HEK293 (cell line): Measurements from ENCODE around the gene VAMP5.

ENCODE experiments used
- CTCF ChIA-PET: fragments of 350-600 bp; formaldehyde crosslinking; extraction: SDS; loops from one replicate; lab custom pipeline; 2021; ENCODE audit warnings: antibody characterized with exemption; lab: Yijun Ruan, JAX
- POLR2A ChIA-PET: fragments of 300-600 bp; formaldehyde crosslinking; extraction: SDS; loops from one replicate; lab custom pipeline; 2020; ENCODE audit warnings: antibody characterized with exemption, inconsistent platforms; lab: Yijun Ruan, JAX
- H3K27ac ChIP-seq: fragments of 200-500 bp; sonication (Bioruptor generic); 2 replicates; pipeline ENCODE4 v1.5.1; 2014; ENCODE audit warnings: low read depth, low read length, control low read depth, inconsistent platforms; ENCODE audit errors: extremely low read depth
- H3K36me3 ChIP-seq, 2 experiments: fragments of 200-500 bp in 1 of 2; sonication (Bioruptor generic) in 1 of 2; 1 replicate in 1 of 2; 2 replicates in 1 of 2; pipeline ENCODE4 v1.5.1; 2014 to 2017; ENCODE audit warnings: inconsistent platforms in 2 of 2, low read length in 2 of 2; ENCODE audit not compliant: control insufficient read depth in 2 of 2, insufficient read depth in 1 of 2
- H3K4me1 ChIP-seq: fragments of 200-500 bp; sonication (Bioruptor generic); 2 replicates; pipeline ENCODE4 v1.5.1; 2014; ENCODE audit warnings: mild to moderate bottlenecking, low read length, inconsistent platforms; ENCODE audit not compliant: control insufficient read depth, insufficient read depth
- H3K4me3 ChIP-seq: 2 replicates; pipeline ENCODE4 v1.5.1; 2011; ENCODE audit warnings: low read depth, mild to moderate bottlenecking, control low read depth, low read length, moderate library complexity
- H3K9me3 ChIP-seq: fragments of 200-500 bp; sonication (Bioruptor generic); 2 replicates; pipeline ENCODE4 v1.5.1; 2014; ENCODE audit warnings: low read depth, low read length, inconsistent platforms; ENCODE audit not compliant: control insufficient read depth, insufficient read depth
- IKZF3 ChIP-seq: fragments of 450-650 bp; IDR thresholded peaks from 2 replicates; pipeline ENCODE4 v1.5.0; 2018; ENCODE audit warnings: missing biosample characterization, mild to moderate bottlenecking, missing genetic modification characterization, moderate library complexity
- YY1 ChIP-seq: fragments of 450-650 bp; formaldehyde crosslinking; IDR thresholded peaks from 2 replicates; pipeline ENCODE4 v1.5.1; 2018; ENCODE audit warnings: missing biosample characterization, missing genetic modification characterization
- ZFP41 ChIP-seq: fragments of 450-650 bp; formaldehyde crosslinking; IDR thresholded peaks from 2 replicates; pipeline ENCODE4 v1.5.1; 2016; ENCODE audit warnings: missing biosample characterization, missing genetic modification characterization, borderline replicate concordance
- ZNF155 ChIP-seq: fragments of 450-650 bp; formaldehyde crosslinking; IDR thresholded peaks from 2 replicates; pipeline ENCODE4 v1.5.1; 2016; ENCODE audit warnings: missing biosample characterization, missing genetic modification characterization
- ZNF174 ChIP-seq: fragments of 450-650 bp; formaldehyde crosslinking; IDR thresholded peaks from 2 replicates; pipeline ENCODE4 v1.5.0; 2017; ENCODE audit warnings: missing biosample characterization, mild to moderate bottlenecking, missing genetic modification characterization
- ZNF354C ChIP-seq: fragments of 450-650 bp; formaldehyde crosslinking; IDR thresholded peaks from 2 replicates; pipeline ENCODE4 v1.5.1; 2016; ENCODE audit warnings: missing biosample characterization, missing genetic modification characterization, low read depth, borderline replicate concordance
- ZNF426 ChIP-seq: fragments of 450-650 bp; formaldehyde crosslinking; IDR thresholded peaks from 2 replicates; pipeline ENCODE4 v1.5.1; 2017; ENCODE audit warnings: missing biosample characterization, missing genetic modification characterization, mild to moderate bottlenecking, inconsistent platforms, moderate library complexity
- TF ChIP-seq, protein P1 (sequence below): fragments of 450-650 bp; formaldehyde crosslinking; IDR thresholded peaks from 2 replicates; pipeline ENCODE4 v1.5.1; 2017; ENCODE audit warnings: missing biosample characterization, missing genetic modification characterization
- TF ChIP-seq, protein P2 (sequence below): fragments of 450-650 bp; formaldehyde crosslinking; conservative IDR thresholded peaks from 2 replicates; pipeline ENCODE4 v1.5.1; 2016; ENCODE audit warnings: low read depth, missing biosample characterization, missing genetic modification characterization
- TF ChIP-seq, protein P3 (sequence below): fragments of 450-650 bp; formaldehyde crosslinking; IDR thresholded peaks from 2 replicates; pipeline ENCODE4 v1.5.1; 2016; ENCODE audit warnings: missing biosample characterization, missing genetic modification characterization

VAMP5 gene

DNA sequence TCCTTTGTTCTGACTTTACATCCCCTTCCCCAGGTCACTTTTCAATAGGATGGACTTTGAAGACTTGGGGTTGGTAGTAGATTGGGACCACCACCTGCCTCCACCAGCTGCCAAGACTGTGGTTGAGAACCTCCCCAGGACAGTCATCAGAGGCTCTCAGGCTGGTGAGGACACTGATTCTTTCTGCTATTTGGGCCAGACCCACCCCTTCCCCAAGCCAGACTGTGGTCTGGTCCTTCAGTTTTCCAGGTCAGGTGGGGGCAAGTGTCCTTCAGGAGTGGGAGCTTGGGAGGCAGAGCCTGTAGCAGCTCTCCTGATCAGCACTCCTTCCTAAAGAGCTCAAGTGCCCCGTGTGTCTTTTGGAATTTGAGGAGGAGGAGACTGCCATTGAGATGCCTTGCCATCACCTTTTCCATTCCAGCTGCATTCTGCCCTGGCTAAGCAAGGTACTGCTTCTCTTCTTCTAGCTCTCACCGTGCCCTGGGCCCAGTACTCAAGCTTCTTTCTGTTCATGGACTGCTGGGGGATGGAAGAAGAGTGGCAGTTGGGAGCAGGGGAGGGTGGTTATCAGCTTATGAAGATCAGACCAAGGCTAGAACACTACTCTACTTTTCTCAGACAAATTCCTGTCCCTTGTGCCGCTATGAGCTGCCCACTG is 12.4 kb downstream of the VAMP5 start (continued):
- TF ChIP-seq, protein P1, sequence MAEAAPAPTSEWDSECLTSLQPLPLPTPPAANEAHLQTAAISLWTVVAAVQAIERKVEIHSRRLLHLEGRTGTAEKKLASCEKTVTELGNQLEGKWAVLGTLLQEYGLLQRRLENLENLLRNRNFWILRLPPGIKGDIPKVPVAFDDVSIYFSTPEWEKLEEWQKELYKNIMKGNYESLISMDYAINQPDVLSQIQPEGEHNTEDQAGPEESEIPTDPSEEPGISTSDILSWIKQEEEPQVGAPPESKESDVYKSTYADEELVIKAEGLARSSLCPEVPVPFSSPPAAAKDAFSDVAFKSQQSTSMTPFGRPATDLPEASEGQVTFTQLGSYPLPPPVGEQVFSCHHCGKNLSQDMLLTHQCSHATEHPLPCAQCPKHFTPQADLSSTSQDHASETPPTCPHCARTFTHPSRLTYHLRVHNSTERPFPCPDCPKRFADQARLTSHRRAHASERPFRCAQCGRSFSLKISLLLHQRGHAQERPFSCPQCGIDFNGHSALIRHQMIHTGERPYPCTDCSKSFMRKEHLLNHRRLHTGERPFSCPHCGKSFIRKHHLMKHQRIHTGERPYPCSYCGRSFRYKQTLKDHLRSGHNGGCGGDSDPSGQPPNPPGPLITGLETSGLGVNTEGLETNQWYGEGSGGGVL (tag by site-specific recombination), result no peak
- TF ChIP-seq, all 188 proteins: peak for 0

DNA sequence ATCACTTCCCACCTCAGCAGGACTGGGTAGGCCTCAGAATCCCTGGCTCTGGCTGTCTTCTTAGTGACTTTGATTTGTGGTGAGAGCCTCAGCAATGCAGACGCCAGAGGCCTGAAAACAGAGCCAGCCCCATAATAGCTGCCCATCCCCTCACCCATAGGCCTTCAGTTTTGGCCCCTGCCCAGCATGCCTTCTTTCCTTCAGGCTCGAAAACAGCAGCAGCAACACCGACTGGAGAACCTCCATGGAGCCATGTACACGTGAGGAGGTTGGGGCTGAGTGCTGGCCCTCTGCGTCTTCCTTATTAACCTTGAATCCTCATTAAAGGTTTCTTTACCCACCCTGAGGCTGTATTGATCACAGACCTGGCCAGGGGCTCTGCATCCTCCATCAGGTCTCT is 13.0 kb downstream of the VAMP5 start:
- Histone ChIP-seq H3K36me3 (peaks cover 7 to 35% of the 10 kb centered on the region in 2 experiments; a peak in 2 of 3 replicates), H3K27ac (no peak overlapping the region), H3K4me1 (0 out of 2 replicates have a peak, but pooled peaks cover 3% of the 10 kb centered on the region), H3K9me3 (no peaks in the 10 kb centered on the region), H3K4me3 (no peak overlapping the region)
- no peak for TF ChIP-seq ZNF354C (tag by site-specific recombination)
- TF ChIP-seq ZNF155 (tag by site-specific recombination), result no peak
- TF ChIP-seq, protein P2, sequence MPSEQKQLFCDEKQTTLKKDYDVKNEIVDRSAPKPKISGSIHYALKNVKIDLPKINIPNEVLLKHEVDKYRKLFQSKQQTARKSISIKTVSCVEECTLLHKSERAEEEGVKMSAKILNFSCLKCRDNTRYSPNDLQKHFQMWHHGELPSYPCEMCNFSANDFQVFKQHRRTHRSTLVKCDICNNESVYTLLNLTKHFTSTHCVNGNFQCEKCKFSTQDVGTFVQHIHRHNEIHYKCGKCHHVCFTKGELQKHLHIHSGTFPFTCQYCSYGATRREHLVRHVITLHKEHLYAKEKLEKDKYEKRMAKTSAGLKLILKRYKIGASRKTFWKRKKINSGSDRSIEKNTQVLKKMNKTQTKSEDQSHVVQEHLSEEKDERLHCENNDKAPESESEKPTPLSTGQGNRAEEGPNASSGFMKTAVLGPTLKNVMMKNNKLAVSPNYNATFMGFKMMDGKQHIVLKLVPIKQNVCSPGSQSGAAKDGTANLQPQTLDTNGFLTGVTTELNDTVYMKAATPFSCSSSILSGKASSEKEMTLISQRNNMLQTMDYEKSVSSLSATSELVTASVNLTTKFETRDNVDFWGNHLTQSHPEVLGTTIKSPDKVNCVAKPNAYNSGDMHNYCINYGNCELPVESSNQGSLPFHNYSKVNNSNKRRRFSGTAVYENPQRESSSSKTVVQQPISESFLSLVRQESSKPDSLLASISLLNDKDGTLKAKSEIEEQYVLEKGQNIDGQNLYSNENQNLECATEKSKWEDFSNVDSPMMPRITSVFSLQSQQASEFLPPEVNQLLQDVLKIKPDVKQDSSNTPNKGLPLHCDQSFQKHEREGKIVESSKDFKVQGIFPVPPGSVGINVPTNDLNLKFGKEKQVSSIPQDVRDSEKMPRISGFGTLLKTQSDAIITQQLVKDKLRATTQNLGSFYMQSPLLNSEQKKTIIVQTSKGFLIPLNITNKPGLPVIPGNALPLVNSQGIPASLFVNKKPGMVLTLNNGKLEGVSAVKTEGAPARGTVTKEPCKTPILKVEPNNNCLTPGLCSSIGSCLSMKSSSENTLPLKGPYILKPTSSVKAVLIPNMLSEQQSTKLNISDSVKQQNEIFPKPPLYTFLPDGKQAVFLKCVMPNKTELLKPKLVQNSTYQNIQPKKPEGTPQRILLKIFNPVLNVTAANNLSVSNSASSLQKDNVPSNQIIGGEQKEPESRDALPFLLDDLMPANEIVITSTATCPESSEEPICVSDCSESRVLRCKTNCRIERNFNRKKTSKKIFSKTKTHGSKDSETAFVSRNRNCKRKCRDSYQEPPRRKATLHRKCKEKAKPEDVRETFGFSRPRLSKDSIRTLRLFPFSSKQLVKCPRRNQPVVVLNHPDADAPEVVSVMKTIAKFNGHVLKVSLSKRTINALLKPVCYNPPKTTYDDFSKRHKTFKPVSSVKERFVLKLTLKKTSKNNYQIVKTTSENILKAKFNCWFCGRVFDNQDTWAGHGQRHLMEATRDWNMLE (tag by site-specific recombination), result no peak
- no peak for TF ChIP-seq IKZF3 (tag by site-specific recombination)
- no peak for TF ChIP-seq YY1 (tag by site-specific recombination)
- TF ChIP-seq, protein P3, sequence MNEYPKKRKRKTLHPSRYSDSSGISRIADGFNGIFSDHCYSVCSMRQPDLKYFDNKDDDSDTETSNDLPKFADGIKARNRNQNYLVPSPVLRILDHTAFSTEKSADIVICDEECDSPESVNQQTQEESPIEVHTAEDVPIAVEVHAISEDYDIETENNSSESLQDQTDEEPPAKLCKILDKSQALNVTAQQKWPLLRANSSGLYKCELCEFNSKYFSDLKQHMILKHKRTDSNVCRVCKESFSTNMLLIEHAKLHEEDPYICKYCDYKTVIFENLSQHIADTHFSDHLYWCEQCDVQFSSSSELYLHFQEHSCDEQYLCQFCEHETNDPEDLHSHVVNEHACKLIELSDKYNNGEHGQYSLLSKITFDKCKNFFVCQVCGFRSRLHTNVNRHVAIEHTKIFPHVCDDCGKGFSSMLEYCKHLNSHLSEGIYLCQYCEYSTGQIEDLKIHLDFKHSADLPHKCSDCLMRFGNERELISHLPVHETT, result no peak
- CTCF ChIA-PET, result interaction anchor here (1.2 kb wide), 1 partner anchor 8 kb away, joined by 3 read pairs; no protein-coding TSS in a partner anchor
- POLR2A ChIA-PET, result interaction anchor here (2.7 to 4.1 kb wide), 2 partner anchors 8 to 37 kb away, joined by 32 to 43 read pairs; partner anchors contain the start of gene GGCX

DNA sequence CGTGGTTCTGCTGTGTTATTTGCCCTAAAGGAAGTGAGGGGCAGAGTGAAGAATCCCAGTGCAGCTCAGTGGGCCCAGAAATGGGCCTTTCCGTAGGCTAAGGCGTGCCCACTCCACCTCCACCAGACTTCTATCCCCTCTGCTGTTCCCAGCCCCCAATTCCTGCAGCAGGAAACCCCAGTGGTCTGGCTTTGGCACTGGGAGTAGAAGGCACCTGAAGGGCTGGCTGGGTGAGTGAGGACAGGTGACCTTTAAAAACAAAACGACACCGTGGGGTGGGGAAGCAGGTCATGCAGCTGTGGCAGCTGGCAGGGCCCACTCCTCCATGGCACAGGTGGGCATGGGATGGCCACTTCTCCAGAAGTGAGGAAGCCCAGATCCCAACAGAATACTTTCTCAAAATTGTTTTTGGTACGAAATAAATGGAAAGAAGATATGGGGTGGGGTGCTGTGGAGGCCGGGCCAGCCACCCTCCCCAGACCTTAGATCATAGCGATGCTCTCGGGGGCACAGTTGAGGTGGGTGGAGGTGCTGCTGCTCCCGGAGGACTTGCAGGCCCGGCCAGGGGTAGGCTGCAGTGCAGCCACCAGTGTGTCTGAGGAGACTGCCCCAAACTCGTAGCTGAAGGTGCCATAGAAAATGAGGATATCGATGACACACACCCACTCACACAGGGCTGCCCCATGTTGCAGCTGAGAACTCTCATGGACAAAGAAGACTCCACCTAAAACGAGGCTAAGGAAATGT is 14.5 kb downstream of the VAMP5 start:
- Histone ChIP-seq H3K4me1 (0 out of 2 replicates have a peak, but pooled peaks cover 5% of the 10 kb centered on the region), H3K36me3 (peaks cover 7 to 35% of the 10 kb centered on the region in 2 experiments; a peak in 2 of 3 replicates)
- POLR2A ChIA-PET, result interaction anchor here (1.0 kb wide), 1 partner anchor 15 kb away, joined by 3 read pairs; no protein-coding TSS in a partner anchor
- no peak for TF ChIP-seq ZFP41 (tag by site-specific recombination)
- TF ChIP-seq ZNF174 (tag by site-specific recombination), result no peak
- TF ChIP-seq ZNF426 (tag by site-specific recombination), result no peak
- TF ChIP-seq, all 188 proteins: peak for 0
- H3K9me3 ChIP-seq, result no peaks in the 10 kb centered on the region
- CTCF ChIA-PET, result interaction anchor here (0.6 kb wide), 1 partner anchor 143 kb away, joined by 4 read pairs; no protein-coding TSS in a partner anchor
- H3K4me3 ChIP-seq, result no peak overlapping the region
- no peak overlapping the region for H3K27ac ChIP-seq
